CD14-positive monocyte (primary cell): ENCODE data around the gene VAMP3. TPM values are rescaled to one million over a fixed set of nuclear protein-coding genes. Genes with fewer than 3 reads are reported as not detected.

Experiments used
- DNase-seq, 3 donors: peaks; one replicate each; pipeline ENCODE4 v3.0.0-alpha.2; 2011 to 2022
- H2AFZ ChIP-seq: 2 replicates; pipeline ENCODE4 v1.6.0; 2012; ENCODE audit warnings: mild to moderate bottlenecking, low read depth, low read length, inconsistent platforms; ENCODE audit not compliant: insufficient read depth, poor library complexity, severe bottlenecking
- H3K27ac ChIP-seq, 2 donors: 1 replicate in 1 of 2; 2 replicates in 1 of 2; pipeline ENCODE4 v1.5.1; 2012 to 2013; ENCODE audit warnings: low read length in 2 of 2, control low read depth in 1 of 2, inconsistent platforms in 1 of 2, low read depth in 1 of 2, mild to moderate bottlenecking in 1 of 2
- H3K27me3 ChIP-seq, 2 donors: one replicate each; pipeline versions ENCODE4 v1.6.0 to v1.6.1; 2011 to 2013; ENCODE audit warnings: low read length in 2 of 2; ENCODE audit not compliant: control insufficient read depth in 2 of 2, insufficient read depth in 2 of 2
- H3K36me3 ChIP-seq, 2 donors: replicated peaks in 1 of 2; 1 replicate in 1 of 2; 2 replicates in 1 of 2; pipeline versions ENCODE4 v1.5.1 to v1.6.1; 2012 to 2013; ENCODE audit warnings: low read length in 2 of 2, control low read depth in 1 of 2, inconsistent platforms in 1 of 2, mild to moderate bottlenecking in 1 of 2; ENCODE audit not compliant: insufficient read depth in 2 of 2, control insufficient read depth in 1 of 2
- H3K4me1 ChIP-seq, 2 donors: 1 replicate in 1 of 2; 2 replicates in 1 of 2; pipeline versions ENCODE4 v1.5.1 to v1.6.1; 2012 to 2013; ENCODE audit warnings: low read length in 2 of 2, control low read depth in 1 of 2, inconsistent platforms in 1 of 2, mild to moderate bottlenecking in 1 of 2, moderate library complexity in 1 of 2; ENCODE audit not compliant: insufficient read depth in 2 of 2, control insufficient read depth in 1 of 2
- H3K4me2 ChIP-seq: replicated peaks from 2 replicates; pipeline ENCODE3; 2012; ENCODE audit warnings: low read length, moderate library complexity, mild to moderate bottlenecking; ENCODE audit not compliant: poor library complexity, severe bottlenecking; ENCODE audit errors: extremely low read depth
- H3K4me3 ChIP-seq, 3 experiments: fragments of 200-600 bp in 1 of 3; sonication (generic) in 1 of 3; replicated peaks in 1 of 3; 1 replicate in 2 of 3; 2 replicates in 1 of 3; pipeline ENCODE4 v1.5.1; 2011 to 2013; ENCODE audit warnings: low read length in 3 of 3, mild to moderate bottlenecking in 3 of 3, control low read depth in 2 of 3, low read depth in 2 of 3, inconsistent platforms in 1 of 3, moderate library complexity in 1 of 3
- H3K79me2 ChIP-seq: 2 replicates; pipeline ENCODE4 v1.6.0; 2012; ENCODE audit warnings: mild to moderate bottlenecking, control low read depth, inconsistent platforms, low read length, moderate library complexity; ENCODE audit not compliant: insufficient read depth
- H3K9ac ChIP-seq: 2 replicates; pipeline ENCODE4 v1.6.0; 2017; ENCODE audit warnings: low read length, mild to moderate bottlenecking; ENCODE audit not compliant: insufficient read depth, poor library complexity, severe bottlenecking
- H3K9me3 ChIP-seq, 2 donors: replicated peaks in 1 of 2; 1 replicate in 1 of 2; 2 replicates in 1 of 2; pipeline versions ENCODE4 v1.5.1 to v1.6.1; 2012 to 2013; ENCODE audit warnings: low read length in 2 of 2, control low read depth in 1 of 2; ENCODE audit not compliant: control insufficient read depth in 1 of 2, insufficient read depth in 1 of 2
- H4K20me1 ChIP-seq: 2 replicates; pipeline ENCODE4 v1.6.0; 2012; ENCODE audit warnings: mild to moderate bottlenecking, low read length, control low read depth, moderate library complexity; ENCODE audit not compliant: insufficient read depth
- H3K27ac Mint-ChIP-seq, 7 donors: one replicate each; pipeline ENCODE4 v1.8.0; 2020; ENCODE audit warnings: mild to moderate bottlenecking in 7 of 7, mixed read lengths in 7 of 7, moderate library complexity in 6 of 7, inconsistent platforms in 2 of 7
- H3K27me3 Mint-ChIP-seq, 3 donors: one replicate each; pipeline ENCODE4 v1.8.0; 2021 to 2022; ENCODE audit warnings: low read depth in 3 of 3, mild to moderate bottlenecking in 3 of 3, mixed read lengths in 3 of 3, moderate library complexity in 3 of 3, inconsistent platforms in 1 of 3
- H3K36me3 Mint-ChIP-seq, 2 donors: one replicate each; pipeline ENCODE4 v1.8.0; 2020; ENCODE audit warnings: mixed read lengths in 2 of 2, inconsistent platforms in 1 of 2, mild to moderate bottlenecking in 1 of 2
- H3K4me1 Mint-ChIP-seq: one replicate; pipeline ENCODE4 v1.8.0; 2020; ENCODE audit warnings: mild to moderate bottlenecking, mixed read lengths
- H3K4me3 Mint-ChIP-seq, 2 donors: one replicate each; pipeline ENCODE4 v1.8.0; 2020; ENCODE audit warnings: mild to moderate bottlenecking in 2 of 2, mixed read lengths in 2 of 2, moderate library complexity in 1 of 2
- H3K9me3 Mint-ChIP-seq, 7 donors: one replicate each; pipeline ENCODE4 v1.8.0; 2020 to 2022; ENCODE audit warnings: mixed read lengths in 7 of 7, mild to moderate bottlenecking in 6 of 7, moderate library complexity in 6 of 7, inconsistent platforms in 2 of 7
- CTCF ChIP-seq: fragments of 200-600 bp; IDR thresholded peaks from one replicate; pipeline ENCODE4 v1.8.0; 2022; ENCODE audit warnings: antibody characterized with exemption, mild to moderate bottlenecking
- WGBS: methylation state at CpG from one replicate; pipeline ENCODE4 v1.1.5; 2013; ENCODE audit warnings: missing lambda C conversion rate; ENCODE audit not compliant: insufficient coverage; 5-methylcytosine and 5-hydroxymethylcytosine counted together
- intact Hi-C, 2 donors: fragments of 100-400 bp; cut with micrococcal nuclease; formaldehyde crosslinking; loops; one replicate each; pipeline versions ENCODE4 v1.15.0 to v1.15.1; 2023
- polyA plus RNA-seq, 3 donors: library from polyadenylated mRNA; depleted of rRNA in 1 of 3; unstranded in 2 of 3; stranded (reverse) in 1 of 3; fragments of 300-500 nt in 2 of 3; fragments of >200 nt in 1 of 3; fragmentation: Illumina TruSeq in 2 of 3; gene quantifications; 1 replicate in 2 of 3; 2 replicates in 1 of 3; pipeline ENCODE4 v1.2.3, GENCODE V29; 2012 to 2021

The VAMP3 gene
- polyA plus RNA-seq, 3 donors = 106 to 149 (median 138) TPM

DNA sequence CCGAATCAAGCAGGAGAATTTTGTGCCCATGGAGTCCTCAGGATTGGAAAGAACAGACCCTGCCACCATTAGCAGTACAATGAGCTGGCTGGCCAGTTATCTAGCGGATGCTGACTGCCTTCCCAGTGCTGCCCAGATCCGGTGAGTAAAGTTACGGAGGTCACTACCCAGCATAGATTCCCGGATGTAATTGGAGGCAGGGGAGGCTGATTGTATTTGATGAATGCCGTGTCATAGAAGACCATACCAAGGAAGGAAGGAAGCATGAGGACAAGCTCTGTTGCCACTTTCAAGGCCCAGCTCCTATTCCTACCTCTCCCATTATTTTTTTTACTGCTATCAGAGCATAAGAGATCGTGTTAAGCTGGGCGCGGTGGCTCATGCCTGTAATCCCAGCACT, 26.2 kb upstream of the VAMP3 start:
- H2AFZ ChIP-seq = no peak overlapping the region
- no peak for DNase-seq
- Mint-ChIP-seq H3K27me3 (no peaks in the 10 kb centered on the region), H3K4me1 (peaks cover 7% of the 10 kb centered on the region), H3K9me3 (peaks cover 0 to under 1% (median 0%) of the 10 kb centered on the region in 7 donors), H3K4me3 (no peak overlapping the region), H3K36me3 (peaks cover 0 to 3% of the 10 kb centered on the region in 2 donors), H3K27ac (no peak overlapping the region)
- H3K4me3 ChIP-seq = no peak overlapping the region
- H4K20me1 ChIP-seq = no peaks in the 10 kb centered on the region
- no peak for TF ChIP-seq CTCF
- no peak overlapping the region for H3K9ac ChIP-seq
- H3K36me3 ChIP-seq = no peaks in the 10 kb centered on the region
- WGBS = 98% methylated on average over 7 of the region's 9 CpGs
- no peaks in the 10 kb centered on the region for H3K9me3 ChIP-seq
- H3K27me3 ChIP-seq = no peaks in the 10 kb centered on the region
- H3K4me1 ChIP-seq = peaks cover 0 to 6% of the 10 kb centered on the region in 2 donors
- H3K27ac ChIP-seq = no peak overlapping the region
- intact Hi-C loops = no loop called here
- H3K79me2 ChIP-seq = no peaks in the 10 kb centered on the region
- H3K4me2 ChIP-seq = no peak overlapping the region

DNA sequence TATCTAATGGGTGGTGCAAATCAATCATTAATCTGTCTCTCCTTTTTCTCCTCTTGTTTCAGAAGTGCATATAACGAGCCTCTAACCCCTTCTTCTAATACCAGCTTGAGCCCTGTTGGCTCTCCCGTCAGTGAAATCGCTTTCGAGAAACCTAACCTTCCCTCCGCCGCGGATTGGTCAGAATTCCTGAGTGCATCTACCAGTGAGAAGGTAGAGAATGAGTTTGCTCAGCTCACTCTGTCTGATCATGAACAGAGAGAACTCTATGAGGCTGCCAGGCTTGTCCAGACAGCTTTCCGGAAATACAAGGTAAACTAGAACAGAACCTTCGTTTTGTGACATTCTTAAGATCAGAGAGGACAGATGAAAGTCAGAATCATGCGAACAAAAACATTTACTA, 25.3 kb upstream of the VAMP3 start:
- H4K20me1 ChIP-seq = no peaks in the 10 kb centered on the region
- intact Hi-C loops = no loop called here
- H3K9ac ChIP-seq = no peak overlapping the region
- Mint-ChIP-seq H3K36me3 (peaks cover 0 to 3% of the 10 kb centered on the region in 2 donors), H3K9me3 (no peaks in the 10 kb centered on the region), H3K4me3 (no peak overlapping the region), H3K27me3 (no peaks in the 10 kb centered on the region), H3K4me1 (peaks cover 4% of the 10 kb centered on the region), H3K27ac (no peak overlapping the region)
- no peak overlapping the region for H2AFZ ChIP-seq
- no peak overlapping the region for H3K27ac ChIP-seq
- no peaks in the 10 kb centered on the region for H3K9me3 ChIP-seq
- no peaks in the 10 kb centered on the region for H3K36me3 ChIP-seq
- no peaks in the 10 kb centered on the region for H3K79me2 ChIP-seq
- no peak for TF ChIP-seq CTCF
- H3K4me3 ChIP-seq = no peak overlapping the region
- no peak for DNase-seq
- no peaks in the 10 kb centered on the region for H3K27me3 ChIP-seq
- 89% methylated on average over 3 of the region's 10 CpGs for WGBS
- no peak overlapping the region for H3K4me2 ChIP-seq
- peaks cover 0 to 6% of the 10 kb centered on the region in 2 donors for H3K4me1 ChIP-seq
